Stomach smooth muscle (tissue), 2 donors: ENCODE results near the gene HIBADH.
"Not testable (repeated sequence)": the region's sequence is repeated elsewhere in the genome, so short reads cannot be mapped to it uniquely, and the experiment has no call there.

Source experiments
- H3K27ac ChIP-seq: one replicate; pipeline ENCODE4 v1.7.0; 2013; ENCODE audit warnings: mild to moderate bottlenecking, low read length, inconsistent platforms
- H3K27me3 ChIP-seq, 2 donors: one replicate each; pipeline ENCODE4 v1.7.0; 2013; ENCODE audit warnings: low read length in 2 of 2; ENCODE audit not compliant: insufficient read depth in 2 of 2, control insufficient read depth in 1 of 2
- H3K36me3 ChIP-seq, 2 donors: one replicate each; pipeline ENCODE4 v1.7.0; 2013; ENCODE audit warnings: low read length in 2 of 2; ENCODE audit not compliant: control insufficient read depth in 2 of 2, insufficient read depth in 2 of 2
- H3K4me1 ChIP-seq: one replicate; pipeline ENCODE4 v1.7.0; 2013; ENCODE audit warnings: low read length; ENCODE audit not compliant: control insufficient read depth, insufficient read depth
- H3K4me3 ChIP-seq, 2 donors: one replicate each; pipeline ENCODE4 v1.7.0; 2013; ENCODE audit warnings: low read length in 2 of 2
- H3K9ac ChIP-seq, 2 donors: one replicate each; pipeline ENCODE4 v1.7.0; 2013; ENCODE audit warnings: low read length in 2 of 2, mild to moderate bottlenecking in 1 of 2
- H3K9me3 ChIP-seq, 2 donors: one replicate each; pipeline ENCODE4 v1.7.0; 2013; ENCODE audit warnings: low read length in 2 of 2; ENCODE audit not compliant: control insufficient read depth in 2 of 2
- donor health status: healthy.
- donor health status: Pancreatic carcinoma.

The HIBADH gene

GRCh38 chr7:27501879-27502278 lies 160.8 kb downstream of the HIBADH start:
- H3K27ac ChIP-seq, H3K4me3 ChIP-seq: not testable (repeated sequence)

GRCh38 chr7:27501001-27501400 lies 161.7 kb downstream of the HIBADH start:
- Histone ChIP-seq H3K9me3 (no peaks in the 10 kb centered on the region), H3K4me1 (no peaks in the 10 kb centered on the region), H3K27ac (no peak overlapping the region), H3K36me3 (no peaks in the 10 kb centered on the region), H3K27me3 (no peaks in the 10 kb centered on the region), H3K4me3 (no peak overlapping the region), H3K9ac (no peak overlapping the region)

More at GRCh38 chr7:27501879-27502278, 160.8 kb downstream of the HIBADH start:
- H3K36me3 ChIP-seq, H3K9ac ChIP-seq, H3K4me1 ChIP-seq, H3K9me3 ChIP-seq, H3K27me3 ChIP-seq: not testable (repeated sequence)

- H3K9me3 ChIP-seq, result peaks cover 0 to 10% of the 10 kb centered on the region in 2 donors
- no peak overlapping the region for H3K27ac ChIP-seq
These were observed 170.5 kb downstream of the HIBADH start for GRCh38 chr7:27492224-27492623.

GRCh38 chr7:27491534-27491933 lies 171.1 kb downstream of the HIBADH start:
- no peaks in the 10 kb centered on the region for H3K4me1 ChIP-seq
- no peak overlapping the region for H3K9ac ChIP-seq
- H3K9me3 ChIP-seq, result peaks cover 0 to 10% of the 10 kb centered on the region in 2 donors
- H3K27ac ChIP-seq, result no peak overlapping the region
- no peaks in the 10 kb centered on the region for H3K36me3 ChIP-seq
- no peaks in the 10 kb centered on the region for H3K27me3 ChIP-seq
- H3K4me3 ChIP-seq, result no peak overlapping the region

More at GRCh38 chr7:27492224-27492623, 170.5 kb downstream of the HIBADH start:
- Histone ChIP-seq H3K36me3 (no peaks in the 10 kb centered on the region), H3K4me1 (no peaks in the 10 kb centered on the region), H3K9ac (no peak overlapping the region), H3K4me3 (no peak overlapping the region), H3K27me3 (no peaks in the 10 kb centered on the region)

GRCh38 chr7:27487509-27487908 lies 175.2 kb downstream of the HIBADH start:
- H3K9ac ChIP-seq, result no peak overlapping the region
- peaks cover 0 to 10% of the 10 kb centered on the region in 2 donors for H3K9me3 ChIP-seq
- no peaks in the 10 kb centered on the region for H3K4me1 ChIP-seq
- H3K4me3 ChIP-seq, result no peak overlapping the region
- H3K27me3 ChIP-seq, result no peaks in the 10 kb centered on the region
- no peak overlapping the region for H3K27ac ChIP-seq
- no peaks in the 10 kb centered on the region for H3K36me3 ChIP-seq

- Histone ChIP-seq H3K36me3 (no peaks in the 10 kb centered on the region), H3K27me3 (no peaks in the 10 kb centered on the region), H3K4me1 (no peaks in the 10 kb centered on the region), H3K9ac (no peak overlapping the region), H3K4me3 (no peak overlapping the region), H3K9me3 (no peaks in the 10 kb centered on the region), H3K27ac (no peak overlapping the region)
These were observed 178.2 kb downstream of the HIBADH start for GRCh38 chr7:27484451-27484850.

GRCh38 chr7:27482219-27482618 lies 180.5 kb downstream of the HIBADH start:
- H3K4me3 ChIP-seq, result no peak overlapping the region
- no peak overlapping the region for H3K9ac ChIP-seq
- H3K36me3 ChIP-seq, result no peaks in the 10 kb centered on the region
- no peaks in the 10 kb centered on the region for H3K27me3 ChIP-seq
- H3K9me3 ChIP-seq, result no peaks in the 10 kb centered on the region
- no peak overlapping the region for H3K27ac ChIP-seq
- no peaks in the 10 kb centered on the region for H3K4me1 ChIP-seq

- Histone ChIP-seq H3K4me1 (no peaks in the 10 kb centered on the region), H3K9ac (no peak overlapping the region), H3K36me3 (no peaks in the 10 kb centered on the region), H3K9me3 (no peaks in the 10 kb centered on the region), H3K27me3 (no peaks in the 10 kb centered on the region), H3K4me3 (no peak overlapping the region), H3K27ac (no peak overlapping the region)
These were observed 184.1 kb downstream of the HIBADH start for GRCh38 chr7:27478556-27478955.

- Histone ChIP-seq H3K27ac (no peak overlapping the region), H3K36me3 (no peaks in the 10 kb centered on the region)
These were observed 184.6 kb downstream of the HIBADH start for GRCh38 chr7:27478084-27478483.

GRCh38 chr7:27476493-27476892 lies 186.2 kb downstream of the HIBADH start:
- Histone ChIP-seq H3K27me3 (no peaks in the 10 kb centered on the region), H3K9ac (no peak overlapping the region), H3K9me3 (no peaks in the 10 kb centered on the region), H3K36me3 (no peaks in the 10 kb centered on the region), H3K27ac (no peak overlapping the region), H3K4me1 (no peaks in the 10 kb centered on the region), H3K4me3 (no peak overlapping the region)

More at GRCh38 chr7:27478084-27478483, 184.6 kb downstream of the HIBADH start:
- no peaks in the 10 kb centered on the region for H3K27me3 ChIP-seq
- no peaks in the 10 kb centered on the region for H3K9me3 ChIP-seq
- no peaks in the 10 kb centered on the region for H3K4me1 ChIP-seq
- no peak overlapping the region for H3K4me3 ChIP-seq
- no peak overlapping the region for H3K9ac ChIP-seq
